ENCODE results near the gene STK32B.

GRCh38 chr4:5030927-5031326 lies 20.4 kb upstream of the STK32B start:
- no peak for TF ChIP-seq SIN3A (IDR thresholded peaks at IDR 0.05; ENCODE audit: borderline replicate concordance, low read depth, low read length)
- no peak for TF ChIP-seq USF2 (IDR thresholded peaks at IDR 0.05; ENCODE audit: borderline replicate concordance, low read depth, low read length)
- TF ChIP-seq JUND (IDR thresholded peaks at IDR 0.05): no peak
- TF ChIP-seq CHD2 (IDR thresholded peaks at IDR 0.05; ENCODE audit: low read length, partially characterized antibody): no peak
- no peak for TF ChIP-seq EZH2phosphoT487 (IDR thresholded peaks at IDR 0.05; ENCODE audit: borderline replicate concordance, low read depth)
- no peak for TF ChIP-seq TAF1 (IDR thresholded peaks at IDR 0.05; ENCODE audit: borderline replicate concordance, low read depth, low read length)
- no peak for TF ChIP-seq USF1 (IDR thresholded peaks at IDR 0.05; ENCODE audit: borderline replicate concordance, low read depth)
- TF ChIP-seq CTCF (IDR thresholded peaks at IDR 0.05): no peak

All from SK-N-SH (cell line).